WTC11 (cell line): ENCODE data around the gene WDFY4. TPM values are rescaled to one million over a fixed set of nuclear protein-coding genes. Genes with fewer than 3 reads are reported as not detected.

Experiments
- ATAC-seq: fragments of 200-7000 bp; cut with Tn5 transposase; 2 replicates; pipeline ENCODE4 v1.10.0; 2021; ENCODE audit warnings: mild to moderate bottlenecking, moderate library complexity
- Bru-seq: library from RNA; stranded (reverse); fragments of 400-500 nt; gene quantifications from one replicate; lab custom pipeline; 2021; lab: Mats Ljungman, UMichigan
- CTCF ChIA-PET: fragments of 300-600 bp; sonication (Branson Sonifier 250); formaldehyde crosslinking; loops from one replicate; lab custom pipeline; 2021; ENCODE audit warnings: antibody characterized with exemption; lab: Charles Lee
- POLR2A ChIA-PET: fragments of 350-600 bp; sonication (Branson Sonifier 250); formaldehyde crosslinking; loops from one replicate; lab custom pipeline; 2021; ENCODE audit warnings: antibody characterized with exemption; lab: Charles Lee
- DNase-seq: peaks from one replicate; pipeline ENCODE4 v3.0.0; 2021; ENCODE audit warnings: low spot score
- H3K27ac Mint-ChIP-seq: 2 replicates; pipeline ENCODE4 v1.8.0; 2021; ENCODE audit warnings: mixed read lengths
- H3K27me3 Mint-ChIP-seq: 2 replicates; pipeline ENCODE4 v1.8.0; 2021; ENCODE audit warnings: low read depth, mild to moderate bottlenecking, moderate library complexity, mixed read lengths
- H3K36me3 Mint-ChIP-seq: 2 replicates; pipeline ENCODE4 v1.8.0; 2021; ENCODE audit warnings: mixed read lengths
- H3K4me1 Mint-ChIP-seq: 2 replicates; pipeline ENCODE4 v1.8.0; 2022; ENCODE audit warnings: mixed read lengths
- H3K4me3 Mint-ChIP-seq: 2 replicates; pipeline ENCODE4 v1.8.0; 2021; ENCODE audit warnings: mild to moderate bottlenecking, moderate library complexity, mixed read lengths
- H3K9me3 Mint-ChIP-seq: 2 replicates; pipeline ENCODE4 v1.8.0; 2021; ENCODE audit warnings: mixed read lengths
- FOXJ3 ChIP-seq: sonication (generic); formaldehyde crosslinking; IDR thresholded peaks from 2 replicates; pipeline ENCODE4 v1.9.0; 2021; ENCODE audit warnings: missing genetic modification reagents, mild to moderate bottlenecking, borderline replicate concordance
- GTF2I ChIP-seq: fragments of 250-450 bp; sonication (Bioruptor Pico); conservative IDR thresholded peaks from 2 replicates; pipeline ENCODE4 v1.4.0; 2021; ENCODE audit warnings: mild to moderate bottlenecking
- NR2C2 ChIP-seq: sonication (generic); formaldehyde crosslinking; IDR thresholded peaks from 2 replicates; pipeline ENCODE4 v1.8.0; 2022; ENCODE audit warnings: mild to moderate bottlenecking, missing genetic modification reagents
- TEAD4 ChIP-seq: sonication (generic); formaldehyde crosslinking; IDR thresholded peaks from 2 replicates; pipeline ENCODE4 v1.8.0; 2022; ENCODE audit warnings: mild to moderate bottlenecking, missing genetic modification reagents
- ZNF317 ChIP-seq: sonication (generic); formaldehyde crosslinking; IDR thresholded peaks from 2 replicates; pipeline ENCODE4 v1.8.1; 2023; ENCODE audit warnings: low read depth, mild to moderate bottlenecking, moderate library complexity, missing genetic modification reagents, borderline replicate concordance
- long read RNA-seq, 3 experiments: library from RNA in 1 of 3; library from capped mRNA in 1 of 3; library from polyadenylated mRNA in 1 of 3; unstranded in 2 of 3; stranded (forward) in 1 of 3; transcript quantifications; one replicate each; pipeline ENCODE4 v2.0.0, GENCODE V29; 2021
- total RNA-seq: library from RNA; stranded (reverse); gene quantifications from 3 replicates; pipeline ENCODE4 v1.2.3, GENCODE V29; 2021
- TF ChIP-seq, protein P1 (sequence below): fragments of 250-450 bp; sonication (Bioruptor Pico); IDR thresholded peaks from 2 replicates; pipeline ENCODE4 v1.9.0; 2021; ENCODE audit warnings: mild to moderate bottlenecking
- TF ChIP-seq, protein P2 (sequence below): sonication (generic); formaldehyde crosslinking; IDR thresholded peaks from 2 replicates; pipeline ENCODE4 v1.8.0; 2022; ENCODE audit warnings: mild to moderate bottlenecking, missing genetic modification reagents
- TF ChIP-seq, protein P3 (sequence below): sonication (generic); formaldehyde crosslinking; IDR thresholded peaks from 2 replicates; pipeline ENCODE4 v1.8.1; 2023; ENCODE audit warnings: mild to moderate bottlenecking, missing genetic modification reagents, borderline replicate concordance
- TF ChIP-seq, protein P4 (sequence below): fragments of 200-600 bp; IDR thresholded peaks from 2 replicates; pipeline ENCODE4 v1.8.0; 2022; ENCODE audit warnings: antibody characterized with exemption

Gene WDFY4, protein sequence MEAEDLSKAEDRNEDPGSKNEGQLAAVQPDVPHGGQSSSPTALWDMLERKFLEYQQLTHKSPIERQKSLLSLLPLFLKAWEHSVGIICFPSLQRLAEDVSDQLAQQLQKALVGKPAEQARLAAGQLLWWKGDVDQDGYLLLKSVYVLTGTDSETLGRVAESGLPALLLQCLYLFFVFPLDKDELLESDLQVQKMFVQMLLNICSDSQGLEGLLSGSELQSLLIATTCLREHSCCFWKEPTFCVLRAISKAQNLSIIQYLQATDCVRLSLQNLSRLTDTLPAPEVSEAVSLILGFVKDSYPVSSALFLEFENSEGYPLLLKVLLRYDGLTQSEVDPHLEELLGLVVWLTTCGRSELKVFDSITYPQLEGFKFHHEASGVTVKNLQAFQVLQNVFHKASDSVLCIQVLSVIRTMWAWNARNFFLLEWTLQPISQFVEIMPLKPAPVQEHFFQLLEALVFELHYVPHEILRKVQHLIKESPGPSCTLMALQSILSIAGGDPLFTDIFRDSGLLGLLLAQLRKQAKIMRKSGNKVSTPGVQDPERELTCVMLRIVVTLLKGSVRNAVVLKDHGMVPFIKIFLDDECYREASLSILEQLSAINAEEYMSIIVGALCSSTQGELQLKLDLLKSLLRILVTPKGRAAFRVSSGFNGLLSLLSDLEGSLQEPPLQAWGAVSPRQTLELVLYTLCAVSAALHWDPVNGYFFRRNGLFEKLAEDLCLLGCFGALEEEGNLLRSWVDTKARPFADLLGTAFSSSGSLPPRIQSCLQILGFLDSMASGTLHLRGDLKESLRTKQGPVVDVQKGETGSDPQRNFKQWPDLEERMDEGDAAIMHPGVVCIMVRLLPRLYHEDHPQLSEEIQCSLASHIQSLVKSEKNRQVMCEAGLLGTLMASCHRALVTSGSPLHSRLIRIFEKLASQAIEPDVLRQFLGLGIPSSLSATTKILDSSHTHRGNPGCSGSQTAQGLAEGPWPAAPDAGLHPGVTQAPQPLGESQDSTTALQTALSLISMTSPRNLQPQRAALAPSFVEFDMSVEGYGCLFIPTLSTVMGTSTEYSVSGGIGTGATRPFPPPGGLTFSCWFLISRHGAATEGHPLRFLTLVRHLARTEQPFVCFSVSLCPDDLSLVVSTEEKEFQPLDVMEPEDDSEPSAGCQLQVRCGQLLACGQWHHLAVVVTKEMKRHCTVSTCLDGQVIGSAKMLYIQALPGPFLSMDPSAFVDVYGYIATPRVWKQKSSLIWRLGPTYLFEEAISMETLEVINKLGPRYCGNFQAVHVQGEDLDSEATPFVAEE (N-terminal part only)
- total RNA-seq (0.13 to 0.25 TPM (median 0.21 TPM) in 3 replicates), Bru-seq, nascent RNA (not detected)
- long read RNA-seq, experiment 1: 0 reads
- long read RNA-seq, experiment 2: 0 reads
- long read RNA-seq, experiment 3: 0 reads

DNA sequence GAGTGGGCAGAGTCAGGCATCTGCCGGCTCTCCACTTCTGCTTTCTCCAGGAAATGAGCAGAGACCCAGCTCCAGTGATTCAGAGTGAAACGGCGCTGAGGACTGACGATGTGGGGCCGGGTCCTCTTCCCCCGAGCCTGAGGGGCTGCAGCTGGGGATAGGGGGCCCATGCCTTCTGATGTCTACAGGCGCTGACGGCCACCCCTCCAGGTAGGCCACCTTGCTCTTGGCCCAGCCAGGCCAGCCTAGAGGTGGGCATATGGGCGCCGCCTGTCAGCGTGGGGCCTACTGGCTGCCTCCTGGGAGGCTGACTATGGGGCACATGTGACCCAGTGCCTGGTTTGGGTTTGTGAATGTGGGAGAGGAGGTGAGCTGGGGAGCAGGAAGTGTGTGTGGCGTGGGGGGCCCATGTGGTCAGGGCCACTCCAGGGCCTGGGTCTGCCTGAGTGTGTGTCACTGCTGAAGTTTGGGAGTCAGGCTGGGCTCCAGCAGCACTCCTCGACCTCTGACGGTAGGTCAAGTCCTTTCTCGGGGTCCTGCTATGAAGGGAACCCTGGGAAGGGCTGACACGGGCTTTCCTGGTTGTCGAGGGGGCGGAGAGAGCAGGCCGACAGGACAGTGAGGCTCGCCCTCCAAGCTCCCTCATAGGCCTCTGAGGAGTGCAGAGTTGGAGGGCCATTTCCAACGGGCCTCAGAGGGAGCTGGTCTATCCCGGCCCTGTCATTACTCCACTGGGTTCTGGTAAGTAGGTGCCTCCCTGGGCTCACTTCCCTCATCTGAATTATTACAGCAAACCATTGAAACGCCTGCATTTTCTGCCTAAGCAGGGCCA is at the start of gene WDFY4:
WDFY4 (plus strand) TSS at position 82 of the 832 bp plus-strand sequence. CDS start 24,860 bp downstream, outside the sequence.
- Mint-ChIP-seq H3K27me3 (no peaks in the 10 kb centered on the region; the same call in 1 of the 2 replicates), H3K4me1 (no peaks in the 10 kb centered on the region), H3K27ac (no peak within 1 kb of the TSS), H3K36me3 (no peaks in the 10 kb centered on the region; the same call in 1 of the 2 replicates), H3K9me3 (peaks cover 14% of the 10 kb centered on the region), H3K4me3 (no peak within 1 kb of the TSS)
- CTCF ChIA-PET: interaction anchor here (0.9 to 1.2 kb wide), 2 partner anchors 26 to 61 kb away, joined by 3 read pairs; no protein-coding TSS in a partner anchor
- DNase-seq (no peak), ATAC-seq (no peak)
- POLR2A ChIA-PET: no interaction called here
- TF ChIP-seq, protein P1, sequence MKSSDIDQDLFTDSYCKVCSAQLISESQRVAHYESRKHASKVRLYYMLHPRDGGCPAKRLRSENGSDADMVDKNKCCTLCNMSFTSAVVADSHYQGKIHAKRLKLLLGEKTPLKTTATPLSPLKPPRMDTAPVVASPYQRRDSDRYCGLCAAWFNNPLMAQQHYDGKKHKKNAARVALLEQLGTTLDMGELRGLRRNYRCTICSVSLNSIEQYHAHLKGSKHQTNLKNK (CRISPR knock-in tag): no peak
- TF ChIP-seq, protein P2, sequence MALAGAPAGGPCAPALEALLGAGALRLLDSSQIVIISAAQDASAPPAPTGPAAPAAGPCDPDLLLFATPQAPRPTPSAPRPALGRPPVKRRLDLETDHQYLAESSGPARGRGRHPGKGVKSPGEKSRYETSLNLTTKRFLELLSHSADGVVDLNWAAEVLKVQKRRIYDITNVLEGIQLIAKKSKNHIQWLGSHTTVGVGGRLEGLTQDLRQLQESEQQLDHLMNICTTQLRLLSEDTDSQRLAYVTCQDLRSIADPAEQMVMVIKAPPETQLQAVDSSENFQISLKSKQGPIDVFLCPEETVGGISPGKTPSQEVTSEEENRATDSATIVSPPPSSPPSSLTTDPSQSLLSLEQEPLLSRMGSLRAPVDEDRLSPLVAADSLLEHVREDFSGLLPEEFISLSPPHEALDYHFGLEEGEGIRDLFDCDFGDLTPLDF (CRISPR knock-in tag): no peak
- TF ChIP-seq FOXJ3 (CRISPR knock-in tag): no peak
- TF ChIP-seq, protein P3, sequence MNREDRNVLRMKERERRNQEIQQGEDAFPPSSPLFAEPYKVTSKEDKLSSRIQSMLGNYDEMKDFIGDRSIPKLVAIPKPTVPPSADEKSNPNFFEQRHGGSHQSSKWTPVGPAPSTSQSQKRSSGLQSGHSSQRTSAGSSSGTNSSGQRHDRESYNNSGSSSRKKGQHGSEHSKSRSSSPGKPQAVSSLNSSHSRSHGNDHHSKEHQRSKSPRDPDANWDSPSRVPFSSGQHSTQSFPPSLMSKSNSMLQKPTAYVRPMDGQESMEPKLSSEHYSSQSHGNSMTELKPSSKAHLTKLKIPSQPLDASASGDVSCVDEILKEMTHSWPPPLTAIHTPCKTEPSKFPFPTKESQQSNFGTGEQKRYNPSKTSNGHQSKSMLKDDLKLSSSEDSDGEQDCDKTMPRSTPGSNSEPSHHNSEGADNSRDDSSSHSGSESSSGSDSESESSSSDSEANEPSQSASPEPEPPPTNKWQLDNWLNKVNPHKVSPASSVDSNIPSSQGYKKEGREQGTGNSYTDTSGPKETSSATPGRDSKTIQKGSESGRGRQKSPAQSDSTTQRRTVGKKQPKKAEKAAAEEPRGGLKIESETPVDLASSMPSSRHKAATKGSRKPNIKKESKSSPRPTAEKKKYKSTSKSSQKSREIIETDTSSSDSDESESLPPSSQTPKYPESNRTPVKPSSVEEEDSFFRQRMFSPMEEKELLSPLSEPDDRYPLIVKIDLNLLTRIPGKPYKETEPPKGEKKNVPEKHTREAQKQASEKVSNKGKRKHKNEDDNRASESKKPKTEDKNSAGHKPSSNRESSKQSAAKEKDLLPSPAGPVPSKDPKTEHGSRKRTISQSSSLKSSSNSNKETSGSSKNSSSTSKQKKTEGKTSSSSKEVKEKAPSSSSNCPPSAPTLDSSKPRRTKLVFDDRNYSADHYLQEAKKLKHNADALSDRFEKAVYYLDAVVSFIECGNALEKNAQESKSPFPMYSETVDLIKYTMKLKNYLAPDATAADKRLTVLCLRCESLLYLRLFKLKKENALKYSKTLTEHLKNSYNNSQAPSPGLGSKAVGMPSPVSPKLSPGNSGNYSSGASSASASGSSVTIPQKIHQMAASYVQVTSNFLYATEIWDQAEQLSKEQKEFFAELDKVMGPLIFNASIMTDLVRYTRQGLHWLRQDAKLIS (CRISPR knock-in tag): no peak
- TF ChIP-seq GTF2I: no peak

DNA sequence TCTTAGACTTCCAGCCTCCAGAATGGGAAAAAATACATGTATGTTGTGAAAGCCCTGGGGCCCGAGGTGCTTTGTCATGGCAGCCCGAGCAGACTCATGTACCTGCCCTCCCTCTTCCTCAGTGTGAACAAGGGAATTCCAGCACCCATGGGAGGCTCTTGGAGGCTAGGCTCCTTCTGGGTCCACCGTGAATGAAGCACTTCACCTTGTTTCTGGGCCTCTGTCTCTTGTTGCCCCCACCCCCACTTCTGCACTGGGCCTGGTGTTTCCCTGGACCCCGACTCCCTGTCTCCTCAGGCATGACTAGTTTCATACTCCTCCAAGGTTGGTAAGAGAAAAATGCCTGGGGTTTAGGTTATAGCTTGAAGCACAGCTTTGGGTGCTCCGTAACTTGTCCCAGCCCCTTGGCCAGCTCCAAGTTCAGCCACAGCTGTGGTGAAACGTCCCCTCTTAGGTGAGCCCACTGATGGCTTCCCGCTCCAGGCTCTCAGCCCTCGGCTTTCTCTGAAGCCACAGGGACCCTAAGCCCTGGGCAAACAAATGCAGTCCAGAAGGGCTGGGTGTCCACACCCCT is 49.6 kb upstream of the WDFY4 start:
- ChIA-PET CTCF (interaction anchor here (1.1 to 2.2 kb wide), 2 partner anchors 20 to 21 kb away, joined by 4 to 5 read pairs; no protein-coding TSS in a partner anchor), POLR2A (no interaction called here)
- H3K9me3 Mint-ChIP-seq: peaks cover 15% of the 10 kb centered on the region
- no peak overlapping the region for H3K4me3 Mint-ChIP-seq
- no peak overlapping the region for H3K27ac Mint-ChIP-seq
- TF ChIP-seq, protein P4, sequence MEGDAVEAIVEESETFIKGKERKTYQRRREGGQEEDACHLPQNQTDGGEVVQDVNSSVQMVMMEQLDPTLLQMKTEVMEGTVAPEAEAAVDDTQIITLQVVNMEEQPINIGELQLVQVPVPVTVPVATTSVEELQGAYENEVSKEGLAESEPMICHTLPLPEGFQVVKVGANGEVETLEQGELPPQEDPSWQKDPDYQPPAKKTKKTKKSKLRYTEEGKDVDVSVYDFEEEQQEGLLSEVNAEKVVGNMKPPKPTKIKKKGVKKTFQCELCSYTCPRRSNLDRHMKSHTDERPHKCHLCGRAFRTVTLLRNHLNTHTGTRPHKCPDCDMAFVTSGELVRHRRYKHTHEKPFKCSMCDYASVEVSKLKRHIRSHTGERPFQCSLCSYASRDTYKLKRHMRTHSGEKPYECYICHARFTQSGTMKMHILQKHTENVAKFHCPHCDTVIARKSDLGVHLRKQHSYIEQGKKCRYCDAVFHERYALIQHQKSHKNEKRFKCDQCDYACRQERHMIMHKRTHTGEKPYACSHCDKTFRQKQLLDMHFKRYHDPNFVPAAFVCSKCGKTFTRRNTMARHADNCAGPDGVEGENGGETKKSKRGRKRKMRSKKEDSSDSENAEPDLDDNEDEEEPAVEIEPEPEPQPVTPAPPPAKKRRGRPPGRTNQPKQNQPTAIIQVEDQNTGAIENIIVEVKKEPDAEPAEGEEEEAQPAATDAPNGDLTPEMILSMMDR: no peak
- TF ChIP-seq ZNF317 (CRISPR knock-in tag): no peak
- no peak for TF ChIP-seq TEAD4 (CRISPR knock-in tag)
- TF ChIP-seq NR2C2: no peak
- TF ChIP-seq, all 79 proteins: peak for 0
- no peaks in the 10 kb centered on the region for H3K4me1 Mint-ChIP-seq
- H3K36me3 Mint-ChIP-seq: no peaks in the 10 kb centered on the region; the same call in 1 of the 2 replicates
- DNase-seq (no peak), ATAC-seq (no peak)
- H3K27me3 Mint-ChIP-seq: peaks cover 2% of the 10 kb centered on the region; the same call in 1 of the 2 replicates
